CD4-positive, alpha-beta T cell treated with Interleukin-6 for 4 hours (primary cell): Measurements from ENCODE around the gene PET100.

ENCODE experiments used
- DNase-seq: peaks from one replicate; pipeline ENCODE4 v3.0.0-alpha.2; 2020; ENCODE audit warnings: mixed read lengths

PET100 gene

GRCh38 chr19:7635670-7636069 is 6.1 kb downstream of the PET100 start:
- no peak for DNase-seq

GRCh38 chr19:7636317-7636690 is 6.7 kb downstream of the PET100 start:
- no peak for DNase-seq

GRCh38 chr19:7636691-7637373 is 7.2 kb downstream of the PET100 start, which contains the start of gene STXBP2:
STXBP2 (plus strand) TSS chr19:7637110; CDS start chr19:7637150, 40 bp downstream.
- peak; percentile 92 for DNase-seq

GRCh38 chr19:7637374-7638256 is 8.0 kb downstream of the PET100 start:
- peak; percentile 15 for DNase-seq

- DNase-seq: no peak
Measured at GRCh38 chr19:7638802-7639465, 9.3 kb downstream of the PET100 start.

GRCh38 chr19:7639863-7640348 is 10.3 kb downstream of the PET100 start:
- DNase-seq: no peak

GRCh38 chr19:7640803-7641202 is 11.2 kb downstream of the PET100 start:
- DNase-seq: no peak

- DNase-seq: no peak
Measured at GRCh38 chr19:7641290-7642276, 12.0 kb downstream of the PET100 start.

- no peak for DNase-seq
Measured at GRCh38 chr19:7642295-7643030, 12.9 kb downstream of the PET100 start.

- no peak for DNase-seq
Measured at GRCh38 chr19:7643031-7643415, 13.4 kb downstream of the PET100 start.

- DNase-seq: peak; percentile 23
Measured at GRCh38 chr19:7643629-7644549, 14.3 kb downstream of the PET100 start.

GRCh38 chr19:7644550-7644877 is 14.9 kb downstream of the PET100 start:
- DNase-seq: no peak

GRCh38 chr19:7645163-7645562 is 15.6 kb downstream of the PET100 start:
- no peak for DNase-seq

GRCh38 chr19:7645656-7646425 is 16.2 kb downstream of the PET100 start:
- DNase-seq: no peak

- DNase-seq: no peak
Measured at GRCh38 chr19:7646426-7646700, 16.8 kb downstream of the PET100 start.

- DNase-seq: no peak
Measured at GRCh38 chr19:7647156-7647555, 17.6 kb downstream of the PET100 start.

GRCh38 chr19:7648265-7649014 is 18.8 kb downstream of the PET100 start:
- DNase-seq: peak; percentile 0

- DNase-seq: peak; percentile 1
Measured at GRCh38 chr19:7650148-7650547, 20.6 kb downstream of the PET100 start.

GRCh38 chr19:7652061-7652641 is 22.6 kb downstream of the PET100 start:
- DNase-seq: peak; percentile 90
